ENCODE results near the gene PLK4. TPM values are rescaled to one million over a fixed set of nuclear protein-coding genes. Genes with fewer than 3 reads are reported as not detected.
"Not testable (repeated sequence)": the region's sequence is repeated elsewhere in the genome, so short reads cannot be mapped to it uniquely, and the experiment has no call there.

Gene PLK4
- total RNA-seq, 1 donor from 2014 or later: 29.0 TPM

DNA sequence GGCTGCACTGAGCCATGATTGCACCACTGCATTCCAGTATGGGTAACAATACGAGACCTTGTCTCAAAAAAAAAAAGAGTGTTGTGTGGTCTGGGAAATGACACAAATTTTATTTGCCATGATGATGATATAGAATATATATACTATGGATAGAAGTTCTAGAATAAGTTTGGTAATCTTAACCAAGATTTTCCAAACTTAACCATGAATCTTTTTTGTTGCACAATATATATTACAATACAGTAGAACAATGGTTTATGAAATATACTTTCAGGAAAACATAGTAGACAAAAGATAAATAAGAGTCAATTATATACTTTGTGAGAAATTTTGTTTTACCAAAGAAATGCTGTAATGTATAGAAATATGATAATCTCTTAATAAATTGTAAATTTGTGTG lies 49.5 kb downstream of the PLK4 start:
- H3K4me3 ChIP-seq (ENCODE audit: low read depth, low read length): no peak overlapping the region
- no peak for TF ChIP-seq CTCF (conservative IDR thresholded peaks at IDR 0.05; ENCODE audit: low read depth, low read length)
- no peak for DNase-seq (ENCODE audit: low read depth)

GRCh38 chr4:127931836-127932235 lies 51.1 kb downstream of the PLK4 start:
- not testable (repeated sequence) for DNase-seq (ENCODE audit: low read depth); H3K4me3 ChIP-seq (ENCODE audit: low read depth, low read length)

- no peak overlapping the region for H3K4me3 ChIP-seq (ENCODE audit: low read depth, low read length)
- no peak for TF ChIP-seq CTCF (conservative IDR thresholded peaks at IDR 0.05; ENCODE audit: low read depth, low read length)
- no peak for DNase-seq (ENCODE audit: low read depth)
Measured at GRCh38 chr4:127936974-127937373, 56.3 kb downstream of the PLK4 start.

Other genes with a start within 250 kb of the PLK4 start
- 1.6 and 4.3 TPM in 2 replicates for gene INTU, start 247.9 kb upstream of the PLK4 start, total RNA-seq
- gene SLC25A31, start 150.5 kb upstream of the PLK4 start, total RNA-seq: not detected in 2 replicates
- gene HSPA4L, start 98.6 kb upstream of the PLK4 start, total RNA-seq: 10.6 and 12.6 TPM in 2 replicates
- 10.3 and 12.2 TPM in 2 replicates for gene MFSD8, start 84.3 kb downstream of the PLK4 start, total RNA-seq
- 3.6 and 6.8 TPM in 2 replicates for gene ABHD18, start 84.5 kb downstream of the PLK4 start, total RNA-seq
- 20.3 and 25.7 TPM in 2 replicates for gene LARP1B, start 180.4 kb downstream of the PLK4 start, total RNA-seq

Measured in epithelial cell of proximal tubule (primary cell).